Measurements from ENCODE around the gene RNF212B.

Gene RNF212B

DNA sequence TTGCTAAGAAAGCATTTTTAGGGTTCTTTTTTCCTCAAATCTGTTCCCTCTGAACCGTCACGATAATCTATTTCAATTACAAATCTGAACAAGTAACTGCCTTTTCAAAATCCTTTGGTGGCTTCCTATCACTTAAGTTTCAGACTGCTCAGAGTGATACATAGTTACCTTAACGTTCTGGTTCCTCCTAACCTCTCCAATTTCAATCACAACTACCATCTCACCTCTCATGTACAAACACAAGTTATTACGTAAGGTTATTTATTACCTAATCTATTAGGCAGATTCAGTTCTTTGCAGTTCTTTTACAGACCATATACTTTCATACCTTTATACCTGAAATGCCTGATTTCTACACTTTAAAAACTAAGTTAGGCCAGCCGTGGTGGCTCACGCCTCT is 12.1 kb downstream of the RNF212B start:
- no peak for TF ChIP-seq CTCF (IDR thresholded peaks at IDR 0.05; ENCODE audit: low read depth, low read length, poor library complexity, severe bottlenecking)
- H4K20me1 ChIP-seq (ENCODE audit: control insufficient read depth, insufficient read depth, low read depth, low read length) = no peaks in the 10 kb centered on the region
- no peak overlapping the region for H3K27ac ChIP-seq (ENCODE audit: low read depth, low read length)
- H3K4me2 ChIP-seq (ENCODE audit: low read length) = no peak overlapping the region
- H3K4me3 ChIP-seq (ENCODE audit: low read length) = no peak overlapping the region
- no peaks in the 10 kb centered on the region for H3K9me3 ChIP-seq (ENCODE audit: control insufficient read depth, insufficient read depth, low read length)
- H3K79me2 ChIP-seq (ENCODE audit: control insufficient read depth, low read length) = no peaks in the 10 kb centered on the region
- no peaks in the 10 kb centered on the region for H3K4me1 ChIP-seq (ENCODE audit: control insufficient read depth, low read length)
- H3K27me3 ChIP-seq (ENCODE audit: control insufficient read depth, low read length) = peaks cover 9% of the 10 kb centered on the region
- H3F3A ChIP-seq (ENCODE audit: control insufficient read depth, insufficient read depth) = no peaks in the 10 kb centered on the region
- H3K36me3 ChIP-seq (ENCODE audit: control insufficient read depth, low read length) = no peaks in the 10 kb centered on the region
- no peaks in the 10 kb centered on the region for H3K9me2 ChIP-seq (replicated peaks; ENCODE audit: control insufficient read depth, low read length)

GRCh38 chr14:23252006-23252405 is 14.3 kb downstream of the RNF212B start:
- no peaks in the 10 kb centered on the region for H4K20me1 ChIP-seq (ENCODE audit: control insufficient read depth, insufficient read depth, low read depth, low read length)
- TF ChIP-seq EZH2phosphoT487 (IDR thresholded peaks at IDR 0.05; ENCODE audit: borderline replicate concordance, low read length) (no peak), CTCF (IDR thresholded peaks at IDR 0.05; ENCODE audit: low read depth, low read length, poor library complexity, severe bottlenecking) (no peak)
- H3K9me3 ChIP-seq (ENCODE audit: control insufficient read depth, insufficient read depth, low read length) = no peaks in the 10 kb centered on the region
- H3K79me2 ChIP-seq (ENCODE audit: control insufficient read depth, low read length) = no peaks in the 10 kb centered on the region
- no peaks in the 10 kb centered on the region for H3K9me2 ChIP-seq (replicated peaks; ENCODE audit: control insufficient read depth, low read length)
- no peaks in the 10 kb centered on the region for H3F3A ChIP-seq (ENCODE audit: control insufficient read depth, insufficient read depth)
- no peaks in the 10 kb centered on the region for H3K4me1 ChIP-seq (ENCODE audit: control insufficient read depth, low read length)
- H3K4me3 ChIP-seq (ENCODE audit: low read length) = no peak overlapping the region
- H3K27me3 ChIP-seq (ENCODE audit: control insufficient read depth, low read length) = peaks cover 15% of the 10 kb centered on the region
- no peaks in the 10 kb centered on the region for H3K36me3 ChIP-seq (ENCODE audit: control insufficient read depth, low read length)
- no peak overlapping the region for H3K4me2 ChIP-seq (ENCODE audit: low read length)
- no peak overlapping the region for H3K27ac ChIP-seq (ENCODE audit: low read depth, low read length)

DNA sequence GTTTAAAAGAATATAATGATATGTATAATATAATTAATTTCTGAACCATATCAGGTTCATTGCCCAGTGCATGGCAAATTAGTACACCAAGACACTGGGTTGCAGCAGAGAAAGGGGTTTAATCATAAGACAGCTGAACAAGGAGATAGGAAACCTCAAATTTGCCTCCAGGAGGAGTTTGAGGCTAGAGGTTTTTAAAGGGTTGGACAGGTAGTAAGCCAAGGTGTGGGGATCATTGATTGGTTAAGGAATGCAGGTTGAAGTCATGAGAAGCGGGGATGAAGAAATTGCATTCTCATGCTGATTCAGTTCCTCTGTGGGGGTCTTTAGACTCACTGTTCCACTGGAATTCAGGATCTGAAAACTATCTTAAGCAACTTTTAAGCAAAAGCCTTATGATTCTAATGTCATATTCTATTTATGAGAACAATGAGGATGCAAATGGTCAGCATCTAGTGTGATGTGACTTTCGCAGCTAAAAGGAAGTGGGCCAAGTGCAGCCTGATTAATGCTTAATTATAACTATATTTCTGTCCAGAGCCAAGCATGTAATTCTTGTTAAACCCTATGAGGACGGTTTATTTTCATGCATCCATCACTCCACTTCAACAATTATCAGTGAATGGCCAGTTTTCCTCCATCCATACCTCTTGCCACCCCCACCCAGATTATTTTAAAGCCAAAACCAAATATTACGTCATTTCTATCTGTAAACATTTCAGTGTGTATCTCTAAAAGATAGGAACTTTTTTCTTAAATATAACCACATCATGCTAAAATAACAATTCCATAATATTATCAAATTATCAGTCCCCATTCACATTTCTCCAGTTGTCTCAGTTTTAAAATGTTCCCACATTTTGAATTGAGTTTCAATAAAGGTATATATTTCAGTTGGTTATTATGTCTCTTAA is 14.9 kb downstream of the RNF212B start:
- Histone ChIP-seq H3F3A (ENCODE audit: control insufficient read depth, insufficient read depth) (no peaks in the 10 kb centered on the region), H3K27ac (ENCODE audit: low read depth, low read length) (no peak overlapping the region)
- no peak for TF ChIP-seq EZH2phosphoT487 (IDR thresholded peaks at IDR 0.05; ENCODE audit: borderline replicate concordance, low read length)
- no peak for TF ChIP-seq CTCF (IDR thresholded peaks at IDR 0.05; ENCODE audit: low read depth, low read length, poor library complexity, severe bottlenecking)

More for the DNA sequence above, 14.9 kb downstream of the RNF212B start:
- no peaks in the 10 kb centered on the region for H3K9me2 ChIP-seq (replicated peaks; ENCODE audit: control insufficient read depth, low read length)
- H3K4me2 ChIP-seq (ENCODE audit: low read length) = no peak overlapping the region
- H3K4me1 ChIP-seq (ENCODE audit: control insufficient read depth, low read length) = no peaks in the 10 kb centered on the region
- peaks cover 19% of the 10 kb centered on the region for H3K27me3 ChIP-seq (ENCODE audit: control insufficient read depth, low read length)
- H3K9me3 ChIP-seq (ENCODE audit: control insufficient read depth, insufficient read depth, low read length) = no peaks in the 10 kb centered on the region
- H3K79me2 ChIP-seq (ENCODE audit: control insufficient read depth, low read length) = no peaks in the 10 kb centered on the region
- H3K4me3 ChIP-seq (ENCODE audit: low read length) = no peak overlapping the region
- H3K36me3 ChIP-seq (ENCODE audit: control insufficient read depth, low read length) = no peaks in the 10 kb centered on the region
- H4K20me1 ChIP-seq (ENCODE audit: control insufficient read depth, insufficient read depth, low read depth, low read length) = no peaks in the 10 kb centered on the region

Measured in DOHH2 (cell line).